ENCODE results near the gene TOMM40L.
A peak's percentile ranks its signal among the peaks of the same experiment; 100 is the strongest.

The TOMM40L gene

DNA sequence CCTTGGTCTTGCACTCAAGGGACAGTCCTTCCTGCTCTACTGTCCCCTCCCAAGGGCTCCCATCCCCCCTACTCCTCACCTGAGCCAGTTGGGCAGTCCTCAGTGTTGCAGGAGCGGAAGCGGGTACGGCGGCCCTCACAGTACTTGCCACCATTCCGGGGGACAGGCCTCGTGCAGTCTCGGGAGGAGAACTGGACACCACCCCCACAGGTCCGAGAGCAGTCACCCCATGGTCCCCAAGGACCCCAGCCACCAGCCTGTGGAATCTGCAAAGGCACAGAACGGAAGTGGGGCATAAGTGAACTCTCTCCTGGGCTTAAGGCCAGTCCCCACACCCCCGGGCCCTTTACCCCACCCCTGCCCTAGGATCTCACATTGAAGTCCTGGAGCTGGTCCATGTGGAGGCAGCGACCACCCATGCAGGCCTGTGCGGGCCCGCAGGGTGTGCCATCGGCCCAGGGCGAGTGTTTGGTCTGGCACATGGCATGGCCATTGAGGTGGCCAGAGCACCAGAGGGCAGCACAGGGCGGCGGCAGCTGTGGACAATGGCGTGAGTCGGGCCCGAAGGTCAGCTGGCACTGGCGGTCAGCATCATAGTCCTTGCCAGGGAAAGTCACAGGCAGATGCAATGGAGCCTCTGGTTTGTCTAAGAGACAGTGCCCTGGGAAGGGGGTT is 32.2 kb upstream of the TOMM40L start:
- H3K4me3 Mint-ChIP-seq: no peak overlapping the region
- H3K36me3 Mint-ChIP-seq (ENCODE audit: low read depth): peaks cover 3% of the 10 kb centered on the region
- H3K9me3 Mint-ChIP-seq: no peaks in the 10 kb centered on the region
- no peak overlapping the region for H3K27ac Mint-ChIP-seq
- H3K27me3 Mint-ChIP-seq (ENCODE audit: low read depth): no peaks in the 10 kb centered on the region
- peaks cover 27% of the 10 kb centered on the region for H3K4me1 Mint-ChIP-seq
- TF ChIP-seq, protein P1, sequence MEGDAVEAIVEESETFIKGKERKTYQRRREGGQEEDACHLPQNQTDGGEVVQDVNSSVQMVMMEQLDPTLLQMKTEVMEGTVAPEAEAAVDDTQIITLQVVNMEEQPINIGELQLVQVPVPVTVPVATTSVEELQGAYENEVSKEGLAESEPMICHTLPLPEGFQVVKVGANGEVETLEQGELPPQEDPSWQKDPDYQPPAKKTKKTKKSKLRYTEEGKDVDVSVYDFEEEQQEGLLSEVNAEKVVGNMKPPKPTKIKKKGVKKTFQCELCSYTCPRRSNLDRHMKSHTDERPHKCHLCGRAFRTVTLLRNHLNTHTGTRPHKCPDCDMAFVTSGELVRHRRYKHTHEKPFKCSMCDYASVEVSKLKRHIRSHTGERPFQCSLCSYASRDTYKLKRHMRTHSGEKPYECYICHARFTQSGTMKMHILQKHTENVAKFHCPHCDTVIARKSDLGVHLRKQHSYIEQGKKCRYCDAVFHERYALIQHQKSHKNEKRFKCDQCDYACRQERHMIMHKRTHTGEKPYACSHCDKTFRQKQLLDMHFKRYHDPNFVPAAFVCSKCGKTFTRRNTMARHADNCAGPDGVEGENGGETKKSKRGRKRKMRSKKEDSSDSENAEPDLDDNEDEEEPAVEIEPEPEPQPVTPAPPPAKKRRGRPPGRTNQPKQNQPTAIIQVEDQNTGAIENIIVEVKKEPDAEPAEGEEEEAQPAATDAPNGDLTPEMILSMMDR (IDR thresholded peaks at IDR 0.05; ENCODE audit: unreplicated experiment in 3 of 3): no peak

DNA sequence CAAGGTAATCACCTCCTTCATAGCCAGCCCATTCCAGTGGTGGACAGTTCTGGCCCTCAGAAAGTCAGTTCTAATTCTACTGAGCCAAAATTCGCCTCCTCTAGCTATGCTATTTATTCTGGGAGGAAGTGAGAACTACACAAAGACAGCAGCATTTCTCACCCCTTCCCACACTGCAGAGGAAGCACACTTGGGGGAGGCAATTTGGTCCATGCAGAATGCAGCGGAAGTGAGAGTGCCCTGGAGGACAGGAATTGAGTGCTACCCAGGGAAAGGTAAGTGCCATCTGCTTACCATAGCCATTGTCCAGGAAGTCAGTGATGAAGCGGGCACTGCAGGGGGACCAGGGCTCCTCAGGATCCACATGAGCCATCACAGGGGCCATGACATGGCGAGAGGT is 30.7 kb upstream of the TOMM40L start:
- TF ChIP-seq, protein P1 (IDR thresholded peaks at IDR 0.05; ENCODE audit: unreplicated experiment in 3 of 3): no peak
- H3K27me3 Mint-ChIP-seq (ENCODE audit: low read depth): no peaks in the 10 kb centered on the region
- peak overlapping the region; percentile 22 to 53 (median 53) for H3K27ac Mint-ChIP-seq
- peaks cover 3% of the 10 kb centered on the region for H3K36me3 Mint-ChIP-seq (ENCODE audit: low read depth)
- H3K4me1 Mint-ChIP-seq: peaks cover 42% of the 10 kb centered on the region
- no peaks in the 10 kb centered on the region for H3K9me3 Mint-ChIP-seq
- H3K4me3 Mint-ChIP-seq: peak overlapping the region in 1 of 3 experiments; percentile 47

DNA sequence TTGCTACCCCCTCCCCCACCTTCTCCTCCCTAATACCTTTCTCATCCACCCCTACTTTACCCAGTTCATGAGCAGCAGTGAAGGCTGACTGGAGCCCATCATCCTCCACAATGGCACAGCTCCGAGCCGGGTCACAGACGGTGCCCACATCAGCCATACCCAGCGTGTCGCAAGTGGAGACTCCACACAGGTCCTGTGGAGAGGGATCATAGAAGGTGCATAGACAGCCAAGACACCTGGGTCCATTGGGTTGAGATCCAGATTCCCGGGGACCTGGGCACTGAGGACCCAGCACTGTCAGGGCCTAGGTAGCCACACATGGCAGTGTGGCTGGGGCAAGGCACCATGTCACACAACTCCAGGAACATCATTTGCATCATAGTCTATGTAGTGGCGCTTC is 29.7 kb upstream of the TOMM40L start:
- TF ChIP-seq, protein P1 (IDR thresholded peaks at IDR 0.05; ENCODE audit: unreplicated experiment in 3 of 3): no peak
- H3K4me3 Mint-ChIP-seq: peak overlapping the region in 2 of 3 experiments; percentile 31 to 46
- peak overlapping the region; percentile 92 to 99 (median 96) for H3K27ac Mint-ChIP-seq
- H3K9me3 Mint-ChIP-seq: no peaks in the 10 kb centered on the region
- H3K27me3 Mint-ChIP-seq (ENCODE audit: low read depth): no peaks in the 10 kb centered on the region
- peaks cover 51% of the 10 kb centered on the region for H3K4me1 Mint-ChIP-seq
- H3K36me3 Mint-ChIP-seq (ENCODE audit: low read depth): peaks cover 3% of the 10 kb centered on the region

DNA sequence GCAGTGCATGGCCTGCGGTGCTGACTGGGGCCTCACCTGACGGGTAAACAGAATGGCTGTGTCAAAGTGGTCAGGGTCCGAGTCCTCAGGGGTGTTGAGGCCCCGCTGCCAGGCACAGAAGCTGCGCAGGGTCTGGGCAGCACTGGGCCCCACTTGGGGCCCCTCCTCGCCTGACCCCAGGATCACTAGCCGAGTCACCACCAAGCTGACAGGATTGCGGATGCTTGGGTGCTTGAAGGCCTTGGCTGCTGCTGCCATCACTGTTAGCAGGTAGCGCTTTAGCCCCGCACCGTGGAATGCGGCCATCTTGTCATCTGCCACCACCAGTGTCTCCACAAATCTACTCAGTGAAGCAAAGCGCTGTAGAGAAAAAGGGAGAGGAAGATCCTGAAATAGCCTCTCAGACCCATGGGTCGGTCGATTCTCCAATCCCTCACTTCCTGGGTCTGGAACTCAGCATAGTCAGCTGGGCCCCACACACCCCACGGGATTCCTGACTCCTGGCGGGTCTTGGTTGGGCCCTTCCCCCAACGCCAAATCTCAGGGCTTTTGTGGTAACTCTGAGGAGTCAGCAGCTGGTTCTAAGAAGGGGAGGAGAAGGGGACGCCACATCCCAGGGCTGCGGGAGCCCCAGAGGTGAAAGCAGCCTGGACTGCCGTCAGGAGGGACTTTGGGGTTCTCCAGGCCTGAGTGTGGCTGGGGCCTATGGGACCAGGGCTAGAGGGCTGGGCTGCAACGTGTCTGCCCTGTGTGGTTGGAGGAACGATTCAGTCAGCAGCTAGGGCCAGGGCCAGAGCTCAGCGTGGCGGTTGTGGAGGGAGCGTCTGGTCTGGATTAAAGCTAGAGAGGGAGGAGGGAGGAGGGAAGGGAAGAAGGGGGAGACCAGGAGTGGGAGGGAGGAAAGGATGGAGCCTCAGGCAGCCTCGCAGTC is 29.1 kb upstream of the TOMM40L start:
- H3K27ac Mint-ChIP-seq: peak overlapping the region; percentile 92 to 99 (median 96)
- TF ChIP-seq, protein P1 (IDR thresholded peaks at IDR 0.05; ENCODE audit: unreplicated experiment in 3 of 3): no peak
- H3K9me3 Mint-ChIP-seq: no peaks in the 10 kb centered on the region
- peaks cover 3% of the 10 kb centered on the region for H3K36me3 Mint-ChIP-seq (ENCODE audit: low read depth)
- peaks cover 58% of the 10 kb centered on the region for H3K4me1 Mint-ChIP-seq
- no peaks in the 10 kb centered on the region for H3K27me3 Mint-ChIP-seq (ENCODE audit: low read depth)
- H3K4me3 Mint-ChIP-seq: peak overlapping the region; percentile 81 to 91 (median 88)

DNA sequence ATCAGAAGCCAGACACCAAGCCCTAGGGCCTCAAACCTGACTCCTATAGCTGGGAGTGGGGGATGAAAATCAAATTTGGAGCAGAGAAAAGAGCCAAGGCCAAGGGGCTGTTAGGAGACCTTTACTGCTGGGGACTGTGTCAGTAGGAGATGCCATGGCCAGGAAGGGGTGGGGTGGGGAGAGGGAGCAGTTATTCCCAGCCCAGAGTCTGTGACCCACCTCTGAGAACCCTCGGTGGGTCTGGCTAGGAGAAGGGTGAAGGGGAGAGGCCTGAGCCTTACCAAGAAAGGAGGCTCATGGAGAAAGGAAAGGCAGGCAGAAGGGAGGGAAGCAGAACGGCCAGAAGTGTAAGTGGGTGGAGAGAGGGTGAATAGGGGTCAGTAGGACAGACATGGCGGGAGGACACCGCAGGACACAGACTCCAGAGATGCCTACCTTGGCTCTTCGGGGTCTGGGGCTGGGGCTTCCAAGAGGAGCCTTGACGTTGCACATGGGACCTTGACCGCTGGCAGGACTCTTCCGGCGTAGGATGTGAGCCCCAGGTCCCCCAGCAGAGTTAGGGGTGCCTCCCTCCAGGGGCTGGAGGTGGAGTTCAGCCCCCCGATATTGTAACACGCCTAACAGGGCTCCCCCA is 28.2 kb upstream of the TOMM40L start:
- peaks cover 60% of the 10 kb centered on the region for H3K4me1 Mint-ChIP-seq
- peak overlapping the region; percentile 92 to 99 (median 96) for H3K27ac Mint-ChIP-seq
- H3K36me3 Mint-ChIP-seq (ENCODE audit: low read depth): peaks cover under 1% of the 10 kb centered on the region
- H3K4me3 Mint-ChIP-seq: peak overlapping the region; percentile 81 to 91 (median 88)
- H3K27me3 Mint-ChIP-seq (ENCODE audit: low read depth): no peaks in the 10 kb centered on the region
- TF ChIP-seq, protein P1 (IDR thresholded peaks at IDR 0.05; ENCODE audit: unreplicated experiment in 3 of 3): no peak
- no peaks in the 10 kb centered on the region for H3K9me3 Mint-ChIP-seq
